Neuronal stem cell (in vitro differentiated cells): ENCODE measurements around the gene CNTNAP2.

ENCODE experiments used
- DNase-seq: peaks from one replicate; pipeline ENCODE4 v3.0.0-alpha.2; 2013; ENCODE audit warnings: low spot score
- H2AFZ ChIP-seq: one replicate; pipeline ENCODE4 v1.6.1; 2013; ENCODE audit warnings: mild to moderate bottlenecking, low read length, inconsistent platforms
- H2AK5ac ChIP-seq: 2 replicates; pipeline ENCODE4 v1.6.1; 2013; ENCODE audit warnings: low read depth, mild to moderate bottlenecking, inconsistent platforms, low read length, moderate library complexity, mixed read lengths
- H2BK120ac ChIP-seq: 2 replicates; pipeline ENCODE4 v1.6.1; 2013; ENCODE audit warnings: low read depth, mild to moderate bottlenecking, inconsistent platforms, low read length, moderate library complexity, mixed read lengths
- H2BK12ac ChIP-seq: one replicate; pipeline ENCODE4 v1.6.1; 2013; ENCODE audit warnings: low read length, inconsistent platforms
- H2BK15ac ChIP-seq: 2 replicates; pipeline ENCODE4 v1.6.1; 2013; ENCODE audit warnings: mild to moderate bottlenecking, low read length, inconsistent platforms, mixed read lengths
- H2BK5ac ChIP-seq: one replicate; pipeline ENCODE4 v1.6.1; 2013; ENCODE audit warnings: inconsistent platforms, mild to moderate bottlenecking, low read length, moderate library complexity
- H3K14ac ChIP-seq: one replicate; pipeline ENCODE4 v1.6.1; 2013; ENCODE audit warnings: low read length, inconsistent platforms
- H3K18ac ChIP-seq: 2 replicates; pipeline ENCODE4 v1.6.1; 2013; ENCODE audit warnings: low read length, inconsistent platforms
- H3K23ac ChIP-seq: 2 replicates; pipeline ENCODE4 v1.6.1; 2013; ENCODE audit warnings: low read depth, mild to moderate bottlenecking, mixed read lengths, low read length, inconsistent platforms; ENCODE audit not compliant: poor library complexity
- H3K27ac ChIP-seq: replicated peaks from 3 replicates; pipeline ENCODE4 v1.5.1; 2013; ENCODE audit warnings: low read length, inconsistent platforms
- H3K27me3 ChIP-seq, 3 experiments: 2 replicates each; pipeline ENCODE4 v1.6.1; 2013; ENCODE audit warnings: low read length in 3 of 3, mild to moderate bottlenecking in 2 of 3, inconsistent platforms in 1 of 3, low read depth in 1 of 3, mixed read lengths in 1 of 3, moderate library complexity in 1 of 3; ENCODE audit not compliant: control insufficient read depth in 3 of 3, insufficient read depth in 3 of 3
- H3K36me3 ChIP-seq, 2 donors: replicated peaks in 1 of 2; 2 replicates each; pipeline ENCODE4 v1.6.1; 2013; ENCODE audit warnings: low read length in 2 of 2; ENCODE audit not compliant: control insufficient read depth in 2 of 2, insufficient read depth in 2 of 2
- H3K4ac ChIP-seq: 2 replicates; pipeline ENCODE4 v1.6.1; 2013; ENCODE audit warnings: inconsistent platforms, mild to moderate bottlenecking, low read length, moderate library complexity
- H3K4me1 ChIP-seq, 2 donors: 1 replicate in 1 of 2; 2 replicates in 1 of 2; pipeline ENCODE4 v1.6.1; 2013; ENCODE audit warnings: low read length in 2 of 2, low read depth in 1 of 2; ENCODE audit not compliant: control insufficient read depth in 2 of 2, insufficient read depth in 1 of 2
- H3K4me2 ChIP-seq: one replicate; pipeline ENCODE4 v1.6.1; 2013; ENCODE audit warnings: mild to moderate bottlenecking, low read length, inconsistent platforms; ENCODE audit not compliant: insufficient read depth, poor library complexity, severe bottlenecking
- H3K4me3 ChIP-seq, 2 donors: 2 replicates each; pipeline ENCODE4 v1.5.1; 2013; ENCODE audit warnings: low read length in 2 of 2, mild to moderate bottlenecking in 2 of 2, inconsistent platforms in 1 of 2, moderate library complexity in 1 of 2
- H3K79me1 ChIP-seq: one replicate; pipeline ENCODE4 v1.6.1; 2013; ENCODE audit warnings: low read depth, mild to moderate bottlenecking, inconsistent platforms, low read length, moderate library complexity
- H3K9ac ChIP-seq: one replicate; pipeline ENCODE4 v1.6.1; 2013; ENCODE audit warnings: mild to moderate bottlenecking, low read depth, low read length, inconsistent platforms; ENCODE audit not compliant: poor library complexity
- H3K9me3 ChIP-seq, 2 donors: replicated peaks in 1 of 2; 2 replicates each; pipeline versions ENCODE3 to v1.6.1; 2013; ENCODE audit warnings: low read length in 2 of 2, mild to moderate bottlenecking in 2 of 2, inconsistent platforms in 1 of 2, low read depth in 1 of 2, mixed read lengths in 1 of 2, moderate library complexity in 1 of 2; ENCODE audit not compliant: control insufficient read depth in 2 of 2, insufficient read depth in 1 of 2
- H4K8ac ChIP-seq: one replicate; pipeline ENCODE4 v1.6.1; 2013; ENCODE audit warnings: low read depth, mild to moderate bottlenecking, inconsistent platforms, low read length, moderate library complexity
- H4K91ac ChIP-seq: one replicate; pipeline ENCODE4 v1.6.1; 2013; ENCODE audit warnings: low read length, low read depth, mild to moderate bottlenecking, inconsistent platforms; ENCODE audit not compliant: poor library complexity
- WGBS, 2 donors: extraction: QIAGEN DNeasy Blood & Tissue Kit; methylation state at CpG; one replicate each; pipeline ENCODE4 v1.1.7; 2013; ENCODE audit warnings: missing lambda C conversion rate in 2 of 2, mixed read lengths in 1 of 2; ENCODE audit not compliant: insufficient read length in 2 of 2, insufficient replicate concordance in 1 of 2; ENCODE audit errors: extremely low coverage in 2 of 2; 5-methylcytosine and 5-hydroxymethylcytosine counted together

The CNTNAP2 gene

DNA sequence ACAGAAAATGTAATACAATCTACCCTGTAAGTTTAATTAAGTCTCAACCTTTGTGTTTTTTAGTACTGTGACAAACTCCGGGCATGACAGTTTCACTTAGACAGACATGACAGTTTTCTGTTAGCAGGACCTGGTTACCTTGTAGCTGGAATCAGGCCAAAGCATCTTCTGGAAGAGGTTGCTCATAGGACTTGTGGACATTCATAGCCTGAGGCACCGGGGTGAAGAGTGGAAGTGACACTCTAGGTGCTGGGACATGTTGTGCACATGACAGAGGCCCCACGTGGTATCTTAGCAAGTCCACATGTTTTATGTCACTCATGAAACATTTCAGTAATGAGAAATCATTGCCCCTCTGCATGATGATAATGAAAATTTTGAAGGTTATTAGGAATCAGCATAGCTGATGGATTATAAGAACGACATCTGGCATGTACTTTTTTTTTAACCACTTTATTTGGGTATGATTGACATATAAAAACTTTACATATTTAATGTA is 441.4 kb downstream of the CNTNAP2 start:
- H3K36me3 ChIP-seq = no peaks in the 10 kb centered on the region
- no peaks in the 10 kb centered on the region for H3K79me1 ChIP-seq
- no CpG with 5 or more reads among the region's 4 CpGs for WGBS, 2 donors
- no peak overlapping the region for H3K18ac ChIP-seq
- no peak overlapping the region for H4K91ac ChIP-seq
- no peak overlapping the region for H2BK15ac ChIP-seq
- no peak overlapping the region for H4K8ac ChIP-seq
- H3K4me1 ChIP-seq = no peaks in the 10 kb centered on the region
- H2AFZ ChIP-seq = no peak overlapping the region
- H3K4ac ChIP-seq = no peak overlapping the region
- DNase-seq = no peak
- no peak overlapping the region for H3K4me2 ChIP-seq
- no peak overlapping the region for H2AK5ac ChIP-seq
- H3K4me3 ChIP-seq = no peak overlapping the region
- no peak overlapping the region for H3K27ac ChIP-seq
- no peaks in the 10 kb centered on the region for H3K9me3 ChIP-seq
- H3K27me3 ChIP-seq = no peaks in the 10 kb centered on the region
- H3K23ac ChIP-seq = no peak overlapping the region
- H3K14ac ChIP-seq = no peak overlapping the region
- H2BK5ac ChIP-seq = no peak overlapping the region
- H2BK120ac ChIP-seq = no peak overlapping the region
- H2BK12ac ChIP-seq = no peak overlapping the region
- no peak overlapping the region for H3K9ac ChIP-seq

GRCh38 chr7:146565872-146566271 is 449.3 kb downstream of the CNTNAP2 start:
- Histone ChIP-seq H4K8ac (no peak overlapping the region), H3K9ac (no peak overlapping the region), H3K23ac (no peak overlapping the region), H3K9me3 (no peaks in the 10 kb centered on the region), H2BK12ac (no peak overlapping the region), H4K91ac (no peak overlapping the region), H3K4me2 (no peak overlapping the region), H2AK5ac (no peak overlapping the region), H2BK120ac (no peak overlapping the region), H3K27me3 (no peaks in the 10 kb centered on the region), H3K14ac (no peak overlapping the region), H3K4ac (no peak overlapping the region), H3K4me1 (no peaks in the 10 kb centered on the region), H3K36me3 (no peaks in the 10 kb centered on the region), H3K18ac (no peak overlapping the region), H3K27ac (no peak overlapping the region), H2BK15ac (no peak overlapping the region), H3K79me1 (no peaks in the 10 kb centered on the region), H2AFZ (no peak overlapping the region), H3K4me3 (no peak overlapping the region), H2BK5ac (no peak overlapping the region)
- no peak for DNase-seq
- WGBS, 2 donors = no CpG with 5 or more reads among the region's 3 CpGs

- Histone ChIP-seq H2BK120ac (no peak overlapping the region), H3K36me3 (no peaks in the 10 kb centered on the region), H3K9me3 (no peaks in the 10 kb centered on the region), H3K4me2 (no peak overlapping the region), H3K27me3 (no peaks in the 10 kb centered on the region), H2BK15ac (no peak overlapping the region), H3K79me1 (no peaks in the 10 kb centered on the region), H4K8ac (no peak overlapping the region), H2BK5ac (no peak overlapping the region), H3K27ac (no peak overlapping the region), H2AFZ (no peak overlapping the region), H3K9ac (no peak overlapping the region), H3K4ac (no peak overlapping the region), H2AK5ac (no peak overlapping the region), H3K18ac (no peak overlapping the region), H2BK12ac (no peak overlapping the region), H4K91ac (no peak overlapping the region), H3K4me3 (no peak overlapping the region), H3K14ac (no peak overlapping the region), H3K4me1 (no peaks in the 10 kb centered on the region), H3K23ac (no peak overlapping the region)
- no CpG with 5 or more reads among the region's 2 CpGs for WGBS, 2 donors
- no peak for DNase-seq
Measured at GRCh38 chr7:146575903-146576302, 459.3 kb downstream of the CNTNAP2 start.

GRCh38 chr7:146591976-146592375 is 475.4 kb downstream of the CNTNAP2 start:
- no peak overlapping the region for H3K4me2 ChIP-seq
- H3K18ac ChIP-seq = no peak overlapping the region
- H3K4me1 ChIP-seq = no peaks in the 10 kb centered on the region
- no peak overlapping the region for H2BK12ac ChIP-seq
- H4K91ac ChIP-seq = no peak overlapping the region
- no peak overlapping the region for H2AFZ ChIP-seq
- no peak overlapping the region for H2AK5ac ChIP-seq
- H2BK5ac ChIP-seq = no peak overlapping the region
- H3K9ac ChIP-seq = no peak overlapping the region
- WGBS, 2 donors = no CpG with 5 or more reads among the region's 1 CpG
- no peaks in the 10 kb centered on the region for H3K27me3 ChIP-seq
- H2BK120ac ChIP-seq = no peak overlapping the region
- H3K14ac ChIP-seq = no peak overlapping the region
- no peak for DNase-seq
- no peak overlapping the region for H3K4ac ChIP-seq
- H3K9me3 ChIP-seq = no peaks in the 10 kb centered on the region
- no peaks in the 10 kb centered on the region for H3K36me3 ChIP-seq
- H3K4me3 ChIP-seq = no peak overlapping the region
- no peak overlapping the region for H2BK15ac ChIP-seq
- no peaks in the 10 kb centered on the region for H3K79me1 ChIP-seq
- no peak overlapping the region for H3K27ac ChIP-seq
- H3K23ac ChIP-seq = no peak overlapping the region
- H4K8ac ChIP-seq = no peak overlapping the region
